Esophagus muscularis mucosa (tissue), 4 donors: ENCODE measurements around the gene IQGAP2. TPM values are rescaled to one million over a fixed set of nuclear protein-coding genes. Genes with fewer than 3 reads are reported as not detected.

ENCODE experiments used
- DNase-seq: peaks from one replicate; pipeline ENCODE4 v3.0.0-alpha.2; 2017; ENCODE audit errors: extremely low spot score
- H3K27ac ChIP-seq, 4 donors: fragments of 200-600 bp; sonication (generic); replicated peaks in 1 of 4; 1 replicate in 3 of 4; 2 replicates in 1 of 4; pipeline ENCODE4 v1.5.1; 2016 to 2019; ENCODE audit warnings: mild to moderate bottlenecking in 1 of 4
- H3K27me3 ChIP-seq, 4 donors: fragments of 200-600 bp; sonication (generic); one replicate each; pipeline versions ENCODE4 v1.5.1 to v1.6.0; 2016 to 2019
- H3K36me3 ChIP-seq, 4 donors: fragments of 200-600 bp; sonication (generic); one replicate each; pipeline ENCODE4 v1.5.1; 2016 to 2019
- H3K4me1 ChIP-seq, 4 donors: fragments of 200-600 bp; sonication (generic); one replicate each; pipeline ENCODE4 v1.5.1; 2016 to 2019
- H3K4me3 ChIP-seq, 4 donors: fragments of 200-600 bp; sonication (generic); 1 replicate in 2 of 4; 2 replicates in 2 of 4; pipeline ENCODE4 v1.5.1; 2016 to 2019; ENCODE audit warnings: mild to moderate bottlenecking in 4 of 4, moderate library complexity in 1 of 4
- H3K9me3 ChIP-seq, 4 donors: fragments of 200-600 bp; sonication (generic); 1 replicate in 3 of 4; 2 replicates in 1 of 4; pipeline ENCODE4 v1.5.1; 2016 to 2019
- CTCF ChIP-seq, 3 experiments: fragments of 200-600 bp in 2 of 3; fragments of 450-650 bp in 1 of 3; sonication (generic) in 2 of 3; IDR thresholded peaks; one replicate each; pipeline ENCODE4 v1.5.1; 2017 to 2019; ENCODE audit warnings: antibody characterized with exemption in 3 of 3, mild to moderate bottlenecking in 2 of 3, moderate library complexity in 1 of 3
- EP300 ChIP-seq: sonication (generic); formaldehyde crosslinking; IDR thresholded peaks from one replicate; pipeline ENCODE4 v1.6.1; 2017; ENCODE audit warnings: antibody characterized with exemption
- POLR2A ChIP-seq: fragments of 450-650 bp; IDR thresholded peaks from one replicate; pipeline ENCODE4 v1.6.1; 2017; ENCODE audit warnings: antibody characterized with exemption, moderate library complexity, mild to moderate bottlenecking, low read depth
- POLR2AphosphoS5 ChIP-seq, 2 donors: sonication (generic); formaldehyde crosslinking; IDR thresholded peaks; one replicate each; pipeline ENCODE4 v1.6.1; 2017; ENCODE audit warnings: antibody characterized with exemption in 2 of 2
- WGBS: methylation state at CpG from one replicate; pipeline ENCODE4 v1.1.5; 2018; 5-methylcytosine and 5-hydroxymethylcytosine counted together
- intact Hi-C: fragments of 100-400 bp; cut with DNase I; formaldehyde crosslinking; loops from one replicate; pipeline ENCODE4 v1.15.1; 2023
- total RNA-seq, 4 donors: library from RNA; depleted of rRNA; stranded (reverse); fragments of >200 nt; gene quantifications; one replicate each; pipeline versions ENCODE4 v1.1.0 to v1.2.1, GENCODE V29; 2016

Gene IQGAP2
- total RNA-seq, 4 donors from 2014 or later, result 14.9 to 30.7 (median 20.8) TPM

GRCh38 chr5:76744632-76745031, 341.5 kb downstream of the IQGAP2 start:
- Histone ChIP-seq H3K4me3 (no peak overlapping the region), H3K27me3 (peaks cover 0 to 6% (median 0%) of the 10 kb centered on the region in 4 donors), H3K9me3 (no peaks in the 10 kb centered on the region), H3K27ac (no peak overlapping the region), H3K36me3 (no peaks in the 10 kb centered on the region), H3K4me1 (no peaks in the 10 kb centered on the region)
- intact Hi-C loops, result no loop called here
- WGBS, result 69% methylated on average over 2 of the region's 2 CpGs
- DNase-seq, result no peak
- TF ChIP-seq POLR2A (no peak), EP300 (no peak), CTCF (IDR thresholded peaks at IDR 0.05) (no peak)

- 80% methylated on average over 3 of the region's 3 CpGs for WGBS
- intact Hi-C loops, result no loop called here
- Histone ChIP-seq H3K36me3 (no peaks in the 10 kb centered on the region), H3K4me3 (no peak overlapping the region), H3K9me3 (no peaks in the 10 kb centered on the region), H3K4me1 (no peaks in the 10 kb centered on the region), H3K27ac (no peak overlapping the region), H3K27me3 (peaks cover 0 to 6% (median 0%) of the 10 kb centered on the region in 4 donors)
- DNase-seq, result no peak
- no peak for TF ChIP-seq EP300
- no peak for TF ChIP-seq CTCF (IDR thresholded peaks at IDR 0.05)
- no peak for TF ChIP-seq POLR2A
- no peak for TF ChIP-seq POLR2AphosphoS5 (IDR thresholded peaks at IDR 0.05)
Measured at GRCh38 chr5:76745670-76746069, 342.6 kb downstream of the IQGAP2 start.

- no peaks in the 10 kb centered on the region for H3K9me3 ChIP-seq
- peaks cover 0 to 6% (median 0%) of the 10 kb centered on the region in 4 donors for H3K27me3 ChIP-seq
- no peak for DNase-seq
- no peak overlapping the region for H3K4me3 ChIP-seq
- 90% methylated on average over 2 of the region's 2 CpGs for WGBS
- intact Hi-C loops, result no loop called here
- no peak overlapping the region for H3K27ac ChIP-seq
- no peaks in the 10 kb centered on the region for H3K4me1 ChIP-seq
- H3K36me3 ChIP-seq, result no peaks in the 10 kb centered on the region
- no peak for TF ChIP-seq EP300
- no peak for TF ChIP-seq CTCF (IDR thresholded peaks at IDR 0.05)
- no peak for TF ChIP-seq POLR2AphosphoS5 (IDR thresholded peaks at IDR 0.05)
- TF ChIP-seq POLR2A, result no peak
Measured at GRCh38 chr5:76746677-76747076, 343.6 kb downstream of the IQGAP2 start.

- 88% methylated on average over 13 of the region's 13 CpGs for WGBS
- Histone ChIP-seq H3K4me3 (no peak overlapping the region), H3K9me3 (no peaks in the 10 kb centered on the region), H3K36me3 (no peaks in the 10 kb centered on the region), H3K4me1 (no peaks in the 10 kb centered on the region), H3K27me3 (peaks cover 0 to 6% (median 0%) of the 10 kb centered on the region in 4 donors), H3K27ac (no peak overlapping the region)
- intact Hi-C loops, result no loop called here
- no peak for DNase-seq
- TF ChIP-seq POLR2AphosphoS5 (IDR thresholded peaks at IDR 0.05) (no peak), POLR2A (no peak), CTCF (IDR thresholded peaks at IDR 0.05) (no peak), EP300 (no peak)
Measured at GRCh38 chr5:76747706-76748105, 344.6 kb downstream of the IQGAP2 start.

GRCh38 chr5:76751291-76751690, 348.2 kb downstream of the IQGAP2 start:
- Histone ChIP-seq H3K4me1 (no peaks in the 10 kb centered on the region), H3K4me3 (no peak overlapping the region), H3K36me3 (no peaks in the 10 kb centered on the region), H3K27me3 (peaks cover 0 to 6% (median 0%) of the 10 kb centered on the region in 4 donors), H3K27ac (no peak overlapping the region), H3K9me3 (no peaks in the 10 kb centered on the region)
- TF ChIP-seq POLR2A (no peak), CTCF (IDR thresholded peaks at IDR 0.05) (no peak), EP300 (no peak), POLR2AphosphoS5 (IDR thresholded peaks at IDR 0.05) (no peak)
- intact Hi-C loops, result no loop called here
- 98% methylated on average over 4 of the region's 5 CpGs for WGBS
- DNase-seq, result no peak
